Upper lobe of left lung (tissue), 4 donors: ENCODE results near the gene DDRGK1.
"Not testable (repeated sequence)": the region's sequence is repeated elsewhere in the genome, so short reads cannot be mapped to it uniquely, and the experiment has no call there.

Experiments
- CTCF ChIP-seq, 6 experiments: fragments of 450-650 bp in 4 of 6; fragments of 200-600 bp in 2 of 6; sonication (generic) in 2 of 6; IDR thresholded peaks; one replicate each; pipeline ENCODE4 v1.5.1; 2016 to 2019; ENCODE audit warnings: antibody characterized with exemption in 6 of 6
- EP300 ChIP-seq, 4 donors: sonication (generic); formaldehyde crosslinking; IDR thresholded peaks; one replicate each; pipeline ENCODE4 v1.5.1; 2017; ENCODE audit warnings: antibody characterized with exemption in 4 of 4, control low read depth in 2 of 4
- POLR2A ChIP-seq, 4 donors: fragments of 450-650 bp; IDR thresholded peaks; one replicate each; pipeline ENCODE4 v1.5.1; 2016 to 2017; ENCODE audit warnings: antibody characterized with exemption in 4 of 4, mild to moderate bottlenecking in 2 of 4

- TF ChIP-seq CTCF, EP300, POLR2A (IDR thresholded peaks at IDR 0.05): not testable (repeated sequence)
Observed at GRCh38 chr20:3152057-3152644, 52.3 kb downstream of the DDRGK1 start.
